ENCODE data around the gene STAU1.

DNA sequence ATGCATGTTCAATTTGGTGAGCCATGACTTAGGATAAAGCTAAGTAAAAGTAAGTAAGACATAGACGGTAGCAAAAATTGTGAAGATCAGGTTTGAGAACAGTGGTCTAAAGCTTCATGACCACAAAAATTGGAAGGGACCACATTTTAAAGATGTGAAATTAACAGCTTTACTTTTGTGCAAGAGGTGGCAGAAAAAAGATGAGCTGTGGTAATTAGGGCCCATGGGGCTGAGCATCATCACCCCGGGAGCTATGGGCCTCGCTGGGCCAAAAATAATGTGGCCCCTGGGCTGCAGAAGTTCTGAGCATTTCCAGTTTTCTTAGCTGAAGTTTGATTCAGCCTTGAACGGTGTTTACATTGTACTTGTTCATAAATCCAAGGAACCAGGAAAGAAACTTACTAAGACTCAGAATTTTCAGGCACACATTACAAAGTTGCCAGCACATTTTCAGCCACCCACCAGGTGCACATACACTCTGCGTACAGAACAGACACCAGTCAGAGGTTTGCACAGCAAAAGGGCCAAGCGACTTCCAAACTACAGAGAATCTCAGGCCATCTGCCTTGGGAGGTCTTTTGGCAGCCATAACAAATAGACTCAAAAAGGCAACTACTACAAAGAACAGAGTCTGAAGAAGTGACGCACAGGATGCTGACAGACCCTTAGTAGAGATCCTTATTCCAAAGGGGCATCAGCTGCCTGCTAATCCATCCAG lies 84.3 kb downstream of the STAU1 start:
- no peak for TF ChIP-seq CTCF (IDR thresholded peaks at IDR 0.05)
- TF ChIP-seq EZH2phosphoT487 (IDR thresholded peaks at IDR 0.05), result no peak
- TF ChIP-seq EZH2 (IDR thresholded peaks at IDR 0.05), result no peak

Data from neural progenitor cell (in vitro differentiated cells).